ENCODE measurements around the gene NTSR1.

DNA sequence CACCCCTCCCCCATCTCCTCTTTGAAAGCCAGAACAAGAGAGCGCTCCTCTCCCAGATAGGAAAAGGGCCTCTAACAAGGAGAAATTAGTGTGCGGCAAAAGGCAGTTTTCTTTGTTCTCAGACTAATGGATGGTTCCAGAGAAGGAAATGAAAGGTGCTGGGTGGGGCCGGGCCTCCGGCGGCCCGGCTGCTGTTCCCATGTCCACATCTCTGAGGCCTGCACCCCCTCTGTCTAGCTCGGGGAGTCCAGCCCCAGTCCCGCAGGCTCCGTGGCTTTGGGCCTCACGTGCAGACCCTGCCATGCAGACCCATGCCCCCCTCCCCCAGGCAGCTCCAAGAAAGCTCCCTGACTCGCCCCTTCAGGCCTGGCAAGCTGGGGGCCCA is 51.8 kb downstream of the NTSR1 start:
- TF ChIP-seq, protein P1, sequence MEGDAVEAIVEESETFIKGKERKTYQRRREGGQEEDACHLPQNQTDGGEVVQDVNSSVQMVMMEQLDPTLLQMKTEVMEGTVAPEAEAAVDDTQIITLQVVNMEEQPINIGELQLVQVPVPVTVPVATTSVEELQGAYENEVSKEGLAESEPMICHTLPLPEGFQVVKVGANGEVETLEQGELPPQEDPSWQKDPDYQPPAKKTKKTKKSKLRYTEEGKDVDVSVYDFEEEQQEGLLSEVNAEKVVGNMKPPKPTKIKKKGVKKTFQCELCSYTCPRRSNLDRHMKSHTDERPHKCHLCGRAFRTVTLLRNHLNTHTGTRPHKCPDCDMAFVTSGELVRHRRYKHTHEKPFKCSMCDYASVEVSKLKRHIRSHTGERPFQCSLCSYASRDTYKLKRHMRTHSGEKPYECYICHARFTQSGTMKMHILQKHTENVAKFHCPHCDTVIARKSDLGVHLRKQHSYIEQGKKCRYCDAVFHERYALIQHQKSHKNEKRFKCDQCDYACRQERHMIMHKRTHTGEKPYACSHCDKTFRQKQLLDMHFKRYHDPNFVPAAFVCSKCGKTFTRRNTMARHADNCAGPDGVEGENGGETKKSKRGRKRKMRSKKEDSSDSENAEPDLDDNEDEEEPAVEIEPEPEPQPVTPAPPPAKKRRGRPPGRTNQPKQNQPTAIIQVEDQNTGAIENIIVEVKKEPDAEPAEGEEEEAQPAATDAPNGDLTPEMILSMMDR (conservative IDR thresholded peaks at IDR 0.05; ENCODE audit: low read depth, low read length) = no peak
- no peak for TF ChIP-seq EZH2 (IDR thresholded peaks at IDR 0.05; ENCODE audit: borderline replicate concordance, low read depth, low read length, poor library complexity, severe bottlenecking)
